HepG2 (cell line): ENCODE data around the gene TLK1. TPM values are rescaled to one million over a fixed set of nuclear protein-coding genes. Genes with fewer than 3 reads are reported as not detected.
A peak's percentile ranks its signal among the peaks of the same experiment; 100 is the strongest.

Experiments used
- DNMT3B ChIP-seq: conservative IDR thresholded peaks from 2 replicates; pipeline ENCODE4 v1.6.1; 2016; ENCODE audit warnings: missing biosample characterization, control low read depth
- GATAD2A ChIP-seq: IDR thresholded peaks from 2 replicates; pipeline ENCODE4 v1.6.1; 2016
- IKZF4 ChIP-seq: sonication (generic); formaldehyde crosslinking; IDR thresholded peaks from 2 replicates; pipeline ENCODE4 v1.5.1; 2020; ENCODE audit warnings: borderline replicate concordance, mild to moderate bottlenecking, low read depth, missing genetic modification reagents; ENCODE audit errors: not compliant biosample characterization
- KDM5A ChIP-seq: fragments of 200-600 bp; sonication (generic); IDR thresholded peaks from 2 replicates; pipeline ENCODE4 v1.7.0; 2018; ENCODE audit warnings: antibody characterized with exemption, mild to moderate bottlenecking, low read length, borderline replicate concordance
- MAFG ChIP-seq: sonication (generic); formaldehyde crosslinking; IDR thresholded peaks from 2 replicates; pipeline ENCODE4 v1.5.1; 2020; ENCODE audit warnings: mild to moderate bottlenecking, missing genetic modification reagents
- MED1 ChIP-seq: sonication (generic); formaldehyde crosslinking; IDR thresholded peaks from 2 replicates; pipeline ENCODE4 v1.4.0; 2020; ENCODE audit warnings: missing genetic modification reagents
- PITX1 ChIP-seq: sonication (generic); formaldehyde crosslinking; IDR thresholded peaks from 2 replicates; pipeline ENCODE4 v1.5.1; 2020; ENCODE audit warnings: mild to moderate bottlenecking, missing genetic modification reagents
- PRDM4 ChIP-seq: sonication (generic); formaldehyde crosslinking; IDR thresholded peaks from 2 replicates; pipeline ENCODE4 v1.9.0; 2021; ENCODE audit warnings: missing genetic modification reagents, borderline replicate concordance
- RAD51 ChIP-seq: fragments of 450-650 bp; IDR thresholded peaks from 2 replicates; pipeline ENCODE4 v1.6.1; 2016; ENCODE audit warnings: borderline replicate concordance
- TEAD3 ChIP-seq: optimal IDR thresholded peaks from 2 replicates; pipeline ENCODE3; 2016; ENCODE audit warnings: borderline replicate concordance
- ZBED4 ChIP-seq: sonication (generic); formaldehyde crosslinking; IDR thresholded peaks from 2 replicates; pipeline ENCODE4 v1.4.0; 2020; ENCODE audit warnings: missing genetic modification reagents, borderline replicate concordance
- ZHX1 ChIP-seq: sonication (generic); formaldehyde crosslinking; IDR thresholded peaks from 2 replicates; pipeline ENCODE4 v1.8.1; 2022; ENCODE audit warnings: low read depth, mild to moderate bottlenecking, missing genetic modification reagents
- ZNF234 ChIP-seq: sonication (generic); formaldehyde crosslinking; conservative IDR thresholded peaks from 2 replicates; pipeline ENCODE4 v1.5.1; 2020; ENCODE audit warnings: mild to moderate bottlenecking, missing genetic modification reagents
- ZNF530 ChIP-seq: sonication (generic); formaldehyde crosslinking; IDR thresholded peaks from 2 replicates; pipeline ENCODE4 v1.5.0; 2020; ENCODE audit warnings: low read depth, mild to moderate bottlenecking, missing genetic modification reagents
- ZNF572 ChIP-seq: sonication (generic); formaldehyde crosslinking; IDR thresholded peaks from 2 replicates; pipeline ENCODE4 v1.5.1; 2020; ENCODE audit warnings: mild to moderate bottlenecking, missing genetic modification reagents
- ZNF687 ChIP-seq: sonication (generic); formaldehyde crosslinking; IDR thresholded peaks from 2 replicates; pipeline ENCODE4 v1.5.1; 2020; ENCODE audit warnings: mild to moderate bottlenecking, missing genetic modification reagents, moderate library complexity
- ZNF724P ChIP-seq: sonication (generic); formaldehyde crosslinking; IDR thresholded peaks from 2 replicates; pipeline ENCODE4 v1.8.0; 2022; ENCODE audit warnings: missing genetic modification reagents, borderline replicate concordance
- polyA plus RNA-seq, 8 experiments: library from polyadenylated mRNA; depleted of rRNA in 3 of 8; stranded (reverse) in 7 of 8; unstranded in 1 of 8; fragments of >200 nt; fragmentation: Illumina TruSeq in 4 of 8; extraction: Trizol in 4 of 8; gene quantifications; 2 replicates each; pipeline versions ENCODE4 v1.2.1 to v1.2.3, GENCODE V29; 2011 to 2016; ENCODE audit warnings: low read depth in 4 of 8, missing spikeins in 1 of 8, mixed read lengths in 1 of 8; ENCODE audit not compliant: insufficient read depth in 1 of 8
- total RNA-seq, 5 experiments: library from RNA; depleted of rRNA; stranded (reverse); fragments of >200 nt; fragmentation: Illumina TruSeq; extraction: Trizol; gene quantifications; 2 replicates each; pipeline ENCODE4 v1.2.3, GENCODE V29; 2016; ENCODE audit warnings: low read depth in 1 of 5

The TLK1 gene
- total and polyA plus RNA-seq, 2 of the 13 experiments (the other 11 are each of a cell fraction or from before 2014, with no cell fraction given) = 16.8 to 28.7 TPM

GRCh38 chr2:170975943-170976270 lies 184.8 kb downstream of the TLK1 start (continued):
- 0 out of 2 replicates have a peak, but pooled peaks have one; percentile 9 for TF ChIP-seq GATAD2A (CRISPR knock-in tag)
- TF ChIP-seq TEAD3 (CRISPR knock-in tag) = peak; percentile 50
- no peak for TF ChIP-seq PRDM4 (CRISPR knock-in tag)
- TF ChIP-seq ZBED4 = no peak
- no peak for TF ChIP-seq IKZF4 (CRISPR knock-in tag)
- peak; percentile 44; the same call in 1 of the 2 replicates for TF ChIP-seq ZNF687 (CRISPR knock-in tag)
- TF ChIP-seq KDM5A = no peak
- no peak for TF ChIP-seq DNMT3B
- no peak for TF ChIP-seq RAD51
- TF ChIP-seq PITX1 (CRISPR knock-in tag) = 0 out of 2 replicates have a peak, but pooled peaks have one; percentile 46
- TF ChIP-seq ZNF572 (CRISPR knock-in tag) = 0 out of 2 replicates have a peak, but pooled peaks have one; percentile 13
- TF ChIP-seq ZNF530 (CRISPR knock-in tag) = no peak
- no peak for TF ChIP-seq MAFG (CRISPR knock-in tag)
- TF ChIP-seq ZNF234 (CRISPR knock-in tag) = no peak
- 0 out of 2 replicates have a peak, but pooled peaks have one; percentile 57 for TF ChIP-seq ZNF724P (CRISPR knock-in tag)
- TF ChIP-seq ZHX1 = no peak
- no peak for TF ChIP-seq MED1 (CRISPR knock-in tag)
